HG03565 (cell line): Measurements from ENCODE around the gene CRELD2.
"Not testable (repeated sequence)": the region's sequence is repeated elsewhere in the genome, so short reads cannot be mapped to it uniquely, and the experiment has no call there.

Experiments
- ATAC-seq: cut with Tn5 transposase; IDR thresholded peaks from one replicate; pipeline ENCODE4 v1.9.1; 2021; ENCODE audit warnings: mild to moderate bottlenecking, moderate library complexity; ENCODE audit not compliant: unreplicated experiment

Gene CRELD2

GRCh38 chr22:49943405-49943765 lies 25.0 kb downstream of the CRELD2 start:
- no peak for ATAC-seq

- no peak for ATAC-seq
Observed at GRCh38 chr22:49943771-49944398, 25.5 kb downstream of the CRELD2 start.

GRCh38 chr22:49944399-49944891 lies 26.0 kb downstream of the CRELD2 start:
- no peak for ATAC-seq

- not testable (repeated sequence) for ATAC-seq
Observed at GRCh38 chr22:49945042-49945794, 26.8 kb downstream of the CRELD2 start.

- no peak for ATAC-seq
Observed at GRCh38 chr22:49946612-49947295, 28.3 kb downstream of the CRELD2 start.

- no peak for ATAC-seq
Observed at GRCh38 chr22:49947296-49947622, 28.8 kb downstream of the CRELD2 start.

- ATAC-seq: no peak
Observed at GRCh38 chr22:49948116-49948957, 29.9 kb downstream of the CRELD2 start.

GRCh38 chr22:49948958-49949913 lies 30.8 kb downstream of the CRELD2 start:
- no peak for ATAC-seq

- ATAC-seq: no peak
Observed at GRCh38 chr22:49949914-49950292, 31.5 kb downstream of the CRELD2 start.

GRCh38 chr22:49950396-49950994 lies 32.1 kb downstream of the CRELD2 start:
- no peak for ATAC-seq

- no peak for ATAC-seq
Observed at GRCh38 chr22:49951000-49951677, 32.7 kb downstream of the CRELD2 start.

GRCh38 chr22:49951678-49951985 lies 33.2 kb downstream of the CRELD2 start:
- ATAC-seq: no peak

GRCh38 chr22:49951986-49952896 lies 33.8 kb downstream of the CRELD2 start:
- ATAC-seq: no peak

GRCh38 chr22:49953027-49953679 lies 34.7 kb downstream of the CRELD2 start:
- ATAC-seq: no peak

GRCh38 chr22:49953680-49954344 lies 35.4 kb downstream of the CRELD2 start:
- no peak for ATAC-seq

- ATAC-seq: no peak
Observed at GRCh38 chr22:49954354-49954753, 35.9 kb downstream of the CRELD2 start.

- ATAC-seq: no peak
Observed at GRCh38 chr22:49954991-49955580, 36.7 kb downstream of the CRELD2 start.
